Kidney epithelial cell (primary cell): ENCODE data around the gene PRKCB. TPM values are rescaled to one million over a fixed set of nuclear protein-coding genes. Genes with fewer than 3 reads are reported as not detected.

Source experiments
- DNase-seq: peaks from one replicate; pipeline ENCODE4 v3.0.0-alpha.2; 2010; ENCODE audit warnings: low read depth
- H3K27me3 ChIP-seq: 2 replicates; pipeline ENCODE4 v1.6.0; 2011; ENCODE audit warnings: low read length; ENCODE audit not compliant: control insufficient read depth, insufficient read depth
- H3K36me3 ChIP-seq: 2 replicates; pipeline ENCODE4 v1.5.1; 2011; ENCODE audit warnings: low read length; ENCODE audit not compliant: control insufficient read depth, insufficient read depth
- H3K4me3 ChIP-seq: 2 replicates; pipeline ENCODE4 v1.5.1; 2011; ENCODE audit warnings: low read depth, mild to moderate bottlenecking, control low read depth, low read length
- total RNA-seq: library from RNA; depleted of rRNA; stranded (reverse); fragments of >200 nt; gene quantifications from 2 replicates; pipeline ENCODE4 v1.2.3, GENCODE V29; 2015
- TF ChIP-seq, protein P1 (sequence below): IDR thresholded peaks from 2 replicates; pipeline ENCODE4 v1.5.1; 2011; ENCODE audit warnings: mild to moderate bottlenecking, moderate library complexity, low read length, control low read depth, inconsistent platforms; ENCODE audit not compliant: insufficient read depth, poor library complexity, severe bottlenecking

The PRKCB gene
- total RNA-seq, 1 donor from 2014 or later: 7.1 TPM

DNA sequence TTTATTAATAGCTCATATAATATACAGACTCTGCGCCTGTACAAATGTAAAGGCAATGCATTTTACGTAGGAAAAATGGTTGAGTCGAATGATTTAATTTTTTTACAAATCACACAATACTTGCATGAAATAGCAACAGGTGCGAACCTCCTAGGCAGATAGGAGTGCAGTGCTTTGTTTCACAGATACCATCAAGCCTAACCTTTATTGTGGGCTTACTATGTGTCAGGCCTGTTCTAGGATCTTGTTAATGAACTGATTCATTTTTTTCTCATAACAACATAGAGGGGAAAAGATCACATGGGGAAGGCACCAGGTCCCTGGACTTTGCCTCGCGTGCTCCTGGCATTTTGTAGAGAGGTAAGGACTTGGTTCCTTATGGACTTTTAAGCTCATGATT lies 107.8 kb downstream of the PRKCB start:
- Histone ChIP-seq H3K4me3 (no peak overlapping the region), H3K27me3 (no peaks in the 10 kb centered on the region), H3K36me3 (no peaks in the 10 kb centered on the region)
- TF ChIP-seq, protein P1, sequence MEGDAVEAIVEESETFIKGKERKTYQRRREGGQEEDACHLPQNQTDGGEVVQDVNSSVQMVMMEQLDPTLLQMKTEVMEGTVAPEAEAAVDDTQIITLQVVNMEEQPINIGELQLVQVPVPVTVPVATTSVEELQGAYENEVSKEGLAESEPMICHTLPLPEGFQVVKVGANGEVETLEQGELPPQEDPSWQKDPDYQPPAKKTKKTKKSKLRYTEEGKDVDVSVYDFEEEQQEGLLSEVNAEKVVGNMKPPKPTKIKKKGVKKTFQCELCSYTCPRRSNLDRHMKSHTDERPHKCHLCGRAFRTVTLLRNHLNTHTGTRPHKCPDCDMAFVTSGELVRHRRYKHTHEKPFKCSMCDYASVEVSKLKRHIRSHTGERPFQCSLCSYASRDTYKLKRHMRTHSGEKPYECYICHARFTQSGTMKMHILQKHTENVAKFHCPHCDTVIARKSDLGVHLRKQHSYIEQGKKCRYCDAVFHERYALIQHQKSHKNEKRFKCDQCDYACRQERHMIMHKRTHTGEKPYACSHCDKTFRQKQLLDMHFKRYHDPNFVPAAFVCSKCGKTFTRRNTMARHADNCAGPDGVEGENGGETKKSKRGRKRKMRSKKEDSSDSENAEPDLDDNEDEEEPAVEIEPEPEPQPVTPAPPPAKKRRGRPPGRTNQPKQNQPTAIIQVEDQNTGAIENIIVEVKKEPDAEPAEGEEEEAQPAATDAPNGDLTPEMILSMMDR: no peak
- no peak for DNase-seq

GRCh38 chr16:23944381-23944780 lies 108.6 kb downstream of the PRKCB start:
- TF ChIP-seq, protein P1: no peak
- no peak overlapping the region for H3K4me3 ChIP-seq
- no peaks in the 10 kb centered on the region for H3K36me3 ChIP-seq
- H3K27me3 ChIP-seq: no peaks in the 10 kb centered on the region
- no peak for DNase-seq

DNA sequence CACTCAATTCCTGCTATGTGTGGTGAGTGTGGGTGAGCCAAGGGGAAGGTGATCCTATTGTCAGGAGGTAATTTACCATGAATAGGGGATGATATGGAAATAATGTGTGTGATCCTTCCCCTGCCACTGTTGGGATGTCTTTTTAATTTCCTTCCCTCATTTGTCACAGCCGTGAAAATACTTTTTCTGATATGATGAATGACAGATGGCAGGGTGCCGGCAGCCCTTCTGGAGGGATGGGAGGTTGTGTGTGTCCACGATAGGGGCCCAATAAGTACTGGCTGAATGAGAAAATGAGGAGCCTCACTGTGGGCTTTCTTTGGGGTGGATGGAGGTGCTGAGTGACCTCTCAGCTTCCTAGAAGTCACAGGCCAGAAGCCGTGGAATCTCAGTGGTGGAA lies 109.5 kb downstream of the PRKCB start:
- TF ChIP-seq, protein P1: no peak
- H3K36me3 ChIP-seq: no peaks in the 10 kb centered on the region
- no peak overlapping the region for H3K4me3 ChIP-seq
- H3K27me3 ChIP-seq: no peaks in the 10 kb centered on the region
- DNase-seq: no peak

DNA sequence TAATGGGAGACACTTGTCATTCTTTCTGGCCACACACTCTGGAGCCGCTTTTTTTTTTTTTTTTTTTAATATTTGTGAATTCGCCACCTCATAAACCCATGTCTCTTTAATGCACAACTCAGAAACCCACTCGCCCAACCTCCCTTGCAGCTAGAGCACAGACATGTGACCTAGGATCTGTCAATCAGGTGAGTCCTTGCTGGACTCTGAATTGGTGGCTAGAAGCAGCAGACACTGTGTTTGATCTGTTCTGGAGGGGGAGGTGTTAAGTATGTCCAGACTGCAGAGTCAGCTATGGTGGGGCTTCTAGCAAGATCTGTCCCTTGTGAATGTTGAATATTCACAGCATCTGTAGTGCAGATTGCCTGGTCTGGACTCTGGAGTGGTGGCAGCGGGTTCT lies 112.1 kb downstream of the PRKCB start:
- TF ChIP-seq, protein P1: no peak
- DNase-seq: no peak
- no peaks in the 10 kb centered on the region for H3K27me3 ChIP-seq
- H3K36me3 ChIP-seq: no peaks in the 10 kb centered on the region
- H3K4me3 ChIP-seq: no peak overlapping the region

GRCh38 chr16:23948949-23949411 lies 113.2 kb downstream of the PRKCB start:
- no peak for DNase-seq
- no peak overlapping the region for H3K4me3 ChIP-seq
- no peaks in the 10 kb centered on the region for H3K36me3 ChIP-seq
- no peaks in the 10 kb centered on the region for H3K27me3 ChIP-seq
- TF ChIP-seq, protein P1: no peak

DNA sequence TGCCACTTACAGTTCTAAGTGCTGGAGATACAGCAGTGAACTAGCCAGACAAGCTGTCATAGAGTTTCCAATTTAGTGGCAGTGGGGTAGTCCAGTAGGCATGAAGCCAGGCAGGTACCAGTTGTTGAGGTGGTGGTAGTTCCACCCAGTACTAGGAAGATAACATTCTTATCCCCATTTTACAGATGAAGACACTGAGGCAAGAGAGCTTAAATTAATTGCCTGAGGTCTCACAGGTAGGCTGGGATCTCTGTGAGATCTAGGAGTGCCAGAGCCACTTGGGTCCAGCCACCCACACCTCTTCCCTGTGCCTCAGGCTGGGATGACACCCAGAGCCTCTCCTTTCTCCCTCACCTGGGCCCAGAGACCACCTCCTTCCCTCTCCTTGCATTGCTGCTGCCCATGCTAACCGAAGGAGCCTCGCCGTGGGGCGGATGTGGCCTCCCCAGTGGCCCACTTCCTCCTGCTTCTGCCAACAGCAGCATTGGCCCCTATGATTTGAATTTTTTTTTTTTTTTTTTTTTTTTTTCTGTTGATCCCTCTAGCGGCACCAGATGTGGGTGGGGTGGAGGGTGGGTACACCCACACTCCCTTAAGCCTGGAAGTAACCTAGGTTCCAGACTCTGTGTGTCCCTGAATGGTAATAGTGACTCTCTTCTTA lies 114.0 kb downstream of the PRKCB start:
- no peak overlapping the region for H3K4me3 ChIP-seq
- TF ChIP-seq, protein P1: no peak

More for the DNA sequence above, 114.0 kb downstream of the PRKCB start:
- Histone ChIP-seq H3K27me3 (no peaks in the 10 kb centered on the region), H3K36me3 (no peaks in the 10 kb centered on the region)
- DNase-seq: no peak
